ENCODE measurements around the gene CNPY2.

The CNPY2 gene

DNA sequence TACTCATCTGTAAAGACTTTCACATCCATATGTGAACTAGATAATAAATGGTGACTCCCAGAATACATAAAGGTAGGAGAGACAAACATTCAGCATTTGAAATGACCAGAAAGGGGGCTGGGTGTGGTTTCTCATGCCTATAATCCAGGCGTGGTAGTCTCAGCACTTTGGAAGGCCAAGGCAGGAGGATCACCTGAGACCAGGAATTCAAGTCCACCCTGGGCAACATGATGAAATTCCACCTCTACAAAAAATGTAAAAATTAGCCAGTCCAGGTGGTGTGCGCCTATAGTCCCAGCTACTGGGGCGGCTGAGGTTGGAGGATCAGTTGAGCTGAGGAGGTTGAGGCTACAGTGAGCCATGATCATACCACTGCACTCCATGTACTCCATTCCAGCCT, 11.5 kb downstream of the CNPY2 start:
- peaks cover 26% of the 10 kb centered on the region for H3K36me3 Mint-ChIP-seq (ENCODE audit: low read depth)
- peaks cover 21% of the 10 kb centered on the region for H3K4me1 Mint-ChIP-seq
- TF ChIP-seq, protein P1, sequence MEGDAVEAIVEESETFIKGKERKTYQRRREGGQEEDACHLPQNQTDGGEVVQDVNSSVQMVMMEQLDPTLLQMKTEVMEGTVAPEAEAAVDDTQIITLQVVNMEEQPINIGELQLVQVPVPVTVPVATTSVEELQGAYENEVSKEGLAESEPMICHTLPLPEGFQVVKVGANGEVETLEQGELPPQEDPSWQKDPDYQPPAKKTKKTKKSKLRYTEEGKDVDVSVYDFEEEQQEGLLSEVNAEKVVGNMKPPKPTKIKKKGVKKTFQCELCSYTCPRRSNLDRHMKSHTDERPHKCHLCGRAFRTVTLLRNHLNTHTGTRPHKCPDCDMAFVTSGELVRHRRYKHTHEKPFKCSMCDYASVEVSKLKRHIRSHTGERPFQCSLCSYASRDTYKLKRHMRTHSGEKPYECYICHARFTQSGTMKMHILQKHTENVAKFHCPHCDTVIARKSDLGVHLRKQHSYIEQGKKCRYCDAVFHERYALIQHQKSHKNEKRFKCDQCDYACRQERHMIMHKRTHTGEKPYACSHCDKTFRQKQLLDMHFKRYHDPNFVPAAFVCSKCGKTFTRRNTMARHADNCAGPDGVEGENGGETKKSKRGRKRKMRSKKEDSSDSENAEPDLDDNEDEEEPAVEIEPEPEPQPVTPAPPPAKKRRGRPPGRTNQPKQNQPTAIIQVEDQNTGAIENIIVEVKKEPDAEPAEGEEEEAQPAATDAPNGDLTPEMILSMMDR (IDR thresholded peaks at IDR 0.05; ENCODE audit: unreplicated experiment in 3 of 3): no peak
- H3K9me3 Mint-ChIP-seq: no peaks in the 10 kb centered on the region
- H3K27ac Mint-ChIP-seq: no peak overlapping the region
- no peaks in the 10 kb centered on the region for H3K27me3 Mint-ChIP-seq (ENCODE audit: low read depth)
- H3K4me3 Mint-ChIP-seq: no peak overlapping the region

DNA sequence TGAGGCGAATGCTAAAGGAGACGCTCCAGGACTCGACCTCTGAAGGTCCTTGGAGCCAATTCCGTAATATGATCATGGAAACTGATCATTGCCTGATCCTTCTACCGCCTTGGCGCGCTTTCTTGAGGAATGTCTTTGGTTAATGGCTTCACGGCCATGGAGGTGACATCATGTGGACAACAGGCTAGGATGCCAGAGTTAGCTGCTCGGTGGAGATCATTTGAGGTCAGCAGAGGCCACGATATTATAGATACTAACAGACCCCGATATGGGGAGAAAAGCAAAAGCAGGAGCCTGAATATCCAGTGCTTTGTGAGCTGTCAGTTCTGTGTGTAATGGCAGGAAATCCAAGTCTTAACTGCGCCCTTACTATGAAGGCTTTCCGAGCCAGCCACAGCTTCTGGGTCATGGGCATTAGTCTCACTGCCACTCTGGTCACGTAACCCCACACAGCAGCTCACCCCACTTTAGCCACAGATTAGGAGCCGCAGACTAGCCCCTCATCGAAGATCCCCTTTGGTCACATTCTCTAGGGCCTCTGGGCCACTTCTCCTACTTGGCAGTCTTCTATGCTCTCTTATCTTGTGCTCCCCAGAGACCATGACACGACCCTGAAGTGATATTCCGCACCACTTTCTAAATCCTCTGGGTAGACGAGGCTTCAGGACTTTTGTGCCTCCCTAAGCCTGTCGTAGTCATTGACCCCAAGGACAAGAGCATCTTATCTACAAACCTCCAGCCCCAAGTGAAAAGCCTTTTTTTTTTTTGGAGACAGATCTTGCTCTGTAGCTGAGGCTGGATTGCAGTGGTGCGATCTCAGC, 14.9 kb downstream of the CNPY2 start:
- Mint-ChIP-seq H3K9me3 (no peaks in the 10 kb centered on the region), H3K27ac (peak overlapping the region; percentile 96 to 98 (median 98)), H3K4me1 (peaks cover 45% of the 10 kb centered on the region), H3K36me3 (ENCODE audit: low read depth) (peaks cover 28% of the 10 kb centered on the region), H3K4me3 (peak overlapping the region; percentile 98 to 99 (median 99)), H3K27me3 (ENCODE audit: low read depth) (no peaks in the 10 kb centered on the region)
- TF ChIP-seq, protein P1 (IDR thresholded peaks at IDR 0.05; ENCODE audit: unreplicated experiment in 3 of 3): no peak

DNA sequence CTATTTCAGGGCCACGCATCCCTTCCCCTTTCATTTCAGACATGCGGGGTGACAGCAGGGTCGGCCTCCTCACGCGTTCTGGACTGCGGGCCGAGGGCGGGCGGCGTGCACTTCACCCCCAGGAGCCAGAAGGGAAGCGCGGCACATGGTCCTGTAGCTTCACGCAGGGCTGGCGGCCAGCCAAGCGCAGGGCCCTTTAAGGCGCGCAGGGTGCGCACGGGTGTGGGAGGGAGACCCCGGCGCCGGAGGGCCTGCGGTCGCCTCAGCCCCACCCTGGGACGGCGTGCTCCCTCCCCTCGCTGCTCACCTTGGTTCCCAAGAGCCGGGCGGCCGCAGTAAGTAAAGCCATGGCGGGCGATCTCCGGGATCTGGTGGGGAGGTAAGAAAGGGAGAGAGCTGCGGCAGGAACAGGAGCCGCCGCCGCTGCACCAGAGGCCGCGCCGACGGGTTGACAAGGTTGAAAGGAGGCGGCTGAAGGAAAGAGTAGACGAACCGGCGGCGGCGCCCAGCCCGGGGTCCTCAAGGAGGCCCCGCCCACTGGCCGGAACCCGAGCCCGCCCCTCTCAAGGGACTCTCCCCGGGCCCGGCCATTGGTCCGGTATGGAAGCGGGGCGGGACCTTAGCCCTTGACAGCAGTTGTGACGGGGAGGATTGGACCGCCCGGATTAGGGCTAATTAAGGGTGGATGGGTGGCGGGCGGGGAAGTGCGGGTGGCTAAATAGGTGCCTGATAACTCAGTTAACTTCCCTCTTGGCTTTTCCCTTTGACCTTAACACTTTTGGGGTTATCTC, 15.7 kb downstream of the CNPY2 start, which contains the start of gene CS:
TSS of gene CS (minus strand) at position 478 of the 791 bp plus-strand sequence. CDS start at position 349, 129 bp downstream.
- H3K36me3 Mint-ChIP-seq (ENCODE audit: low read depth): peaks cover 25% of the 10 kb centered on the region
- H3K27me3 Mint-ChIP-seq (ENCODE audit: low read depth): no peaks in the 10 kb centered on the region
- H3K9me3 Mint-ChIP-seq: no peaks in the 10 kb centered on the region
- peaks cover 45% of the 10 kb centered on the region for H3K4me1 Mint-ChIP-seq
- peak within 1 kb of the TSS; percentile 96 to 98 (median 98) for H3K27ac Mint-ChIP-seq
- TF ChIP-seq, protein P1 (IDR thresholded peaks at IDR 0.05; ENCODE audit: unreplicated experiment in 3 of 3): no peak
- H3K4me3 Mint-ChIP-seq: peak within 1 kb of the TSS; percentile 98 to 99 (median 99)

DNA sequence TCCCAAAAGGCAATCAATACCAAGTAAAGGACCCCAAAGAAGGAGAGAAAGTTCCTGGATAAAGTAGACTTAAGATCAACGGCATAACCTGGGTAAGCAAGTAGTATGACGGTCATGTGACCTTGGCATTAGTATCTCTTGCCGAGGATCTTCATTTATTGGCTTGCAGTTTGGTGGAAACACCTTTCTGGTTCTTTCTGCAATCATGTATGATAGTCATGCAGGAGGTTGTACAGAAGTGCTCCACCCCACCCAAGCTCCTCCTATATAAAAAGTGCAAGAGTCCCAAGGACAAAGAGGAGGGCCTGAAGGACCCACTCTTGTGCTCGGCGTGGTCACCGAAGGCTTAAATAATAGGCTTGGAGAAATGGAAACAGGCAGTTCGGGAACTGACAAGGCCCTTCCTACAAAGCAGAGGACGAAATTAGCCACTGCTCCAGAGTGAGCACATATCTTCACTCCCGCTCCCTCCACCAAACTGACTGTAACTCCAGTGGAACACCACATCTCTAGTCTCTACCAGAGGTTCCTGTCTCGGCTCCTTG, 16.4 kb downstream of the CNPY2 start:
- peaks cover 22% of the 10 kb centered on the region for H3K36me3 Mint-ChIP-seq (ENCODE audit: low read depth)
- H3K4me1 Mint-ChIP-seq: peaks cover 45% of the 10 kb centered on the region
- no peaks in the 10 kb centered on the region for H3K9me3 Mint-ChIP-seq
- H3K27me3 Mint-ChIP-seq (ENCODE audit: low read depth): no peaks in the 10 kb centered on the region
- H3K27ac Mint-ChIP-seq: peak overlapping the region; percentile 96 to 98 (median 98)
- H3K4me3 Mint-ChIP-seq: peak overlapping the region; percentile 98 to 99 (median 99)
- TF ChIP-seq, protein P1 (IDR thresholded peaks at IDR 0.05; ENCODE audit: unreplicated experiment in 3 of 3): no peak

DNA sequence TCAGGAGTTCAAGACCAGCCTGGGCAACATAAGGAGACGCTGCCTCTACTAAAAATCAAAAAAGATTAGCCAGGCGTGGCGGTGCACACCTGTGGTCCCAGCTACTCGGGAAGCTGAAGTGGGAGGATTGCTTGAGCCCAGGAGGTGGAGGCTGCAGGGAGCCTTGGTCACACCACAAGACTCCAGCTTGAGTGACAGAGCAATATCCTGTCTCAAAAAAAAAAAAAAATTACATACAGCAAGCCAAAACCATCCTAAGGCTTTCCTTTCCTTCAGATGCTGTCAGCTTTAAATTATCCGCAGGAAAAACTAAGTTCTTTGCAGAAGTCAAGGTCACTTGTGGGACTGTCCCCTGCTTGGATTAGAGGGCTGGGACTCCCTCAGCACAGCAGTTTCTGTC, 17.0 kb downstream of the CNPY2 start:
- TF ChIP-seq, protein P1 (IDR thresholded peaks at IDR 0.05; ENCODE audit: unreplicated experiment in 3 of 3): no peak
- Mint-ChIP-seq H3K4me3 (peak overlapping the region; percentile 98 to 99 (median 99)), H3K27ac (peak overlapping the region; percentile 96 to 98 (median 98)), H3K9me3 (no peaks in the 10 kb centered on the region), H3K4me1 (peaks cover 45% of the 10 kb centered on the region), H3K27me3 (ENCODE audit: low read depth) (no peaks in the 10 kb centered on the region), H3K36me3 (ENCODE audit: low read depth) (peaks cover 22% of the 10 kb centered on the region)
